HG02870 (cell line): ENCODE measurements around the gene PRPF40B.

Experiments
- ATAC-seq: cut with Tn5 transposase; IDR thresholded peaks from one replicate; pipeline ENCODE4 v1.9.1; 2021; ENCODE audit warnings: mild to moderate bottlenecking, moderate library complexity; ENCODE audit not compliant: unreplicated experiment

Gene PRPF40B

GRCh38 chr12:49680075-49680474 is 56.7 kb downstream of the PRPF40B start:
- ATAC-seq, result no peak

- no peak for ATAC-seq
These were observed 60.4 kb downstream of the PRPF40B start for GRCh38 chr12:49683599-49684309.

GRCh38 chr12:49684310-49684854 is 61.0 kb downstream of the PRPF40B start:
- ATAC-seq, result no peak

- no peak for ATAC-seq
These were observed 64.6 kb downstream of the PRPF40B start for GRCh38 chr12:49687941-49688340.

- no peak for ATAC-seq
These were observed 65.9 kb downstream of the PRPF40B start for GRCh38 chr12:49689237-49689636.

- ATAC-seq, result no peak
These were observed 66.4 kb downstream of the PRPF40B start for GRCh38 chr12:49689785-49690184.

- no peak for ATAC-seq
These were observed 69.5 kb downstream of the PRPF40B start for GRCh38 chr12:49692851-49693250.

- no peak for ATAC-seq
These were observed 70.6 kb downstream of the PRPF40B start for GRCh38 chr12:49693931-49694444.
